ENCODE results near the gene KCTD4.

DNA sequence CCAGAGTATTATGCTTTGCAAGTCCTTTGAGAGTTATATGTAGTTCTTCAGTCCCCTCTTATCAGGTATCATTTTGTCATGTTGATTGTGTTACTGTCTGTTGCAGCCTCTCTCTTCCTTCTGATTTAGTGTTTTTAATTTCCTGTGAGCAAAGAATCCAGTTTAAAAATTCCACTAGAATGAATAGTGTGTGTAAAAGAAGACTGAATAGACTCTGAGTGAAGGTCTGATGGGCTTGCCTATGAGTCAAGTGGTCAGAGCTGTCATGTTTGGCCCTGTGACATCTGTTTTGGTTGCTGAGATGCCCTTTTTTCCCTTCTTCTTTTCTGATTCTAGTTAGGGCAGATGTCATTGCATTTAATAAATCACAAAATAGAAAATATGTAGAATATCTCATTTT, 23.3 kb upstream of the KCTD4 start:
- TF ChIP-seq, protein P1, sequence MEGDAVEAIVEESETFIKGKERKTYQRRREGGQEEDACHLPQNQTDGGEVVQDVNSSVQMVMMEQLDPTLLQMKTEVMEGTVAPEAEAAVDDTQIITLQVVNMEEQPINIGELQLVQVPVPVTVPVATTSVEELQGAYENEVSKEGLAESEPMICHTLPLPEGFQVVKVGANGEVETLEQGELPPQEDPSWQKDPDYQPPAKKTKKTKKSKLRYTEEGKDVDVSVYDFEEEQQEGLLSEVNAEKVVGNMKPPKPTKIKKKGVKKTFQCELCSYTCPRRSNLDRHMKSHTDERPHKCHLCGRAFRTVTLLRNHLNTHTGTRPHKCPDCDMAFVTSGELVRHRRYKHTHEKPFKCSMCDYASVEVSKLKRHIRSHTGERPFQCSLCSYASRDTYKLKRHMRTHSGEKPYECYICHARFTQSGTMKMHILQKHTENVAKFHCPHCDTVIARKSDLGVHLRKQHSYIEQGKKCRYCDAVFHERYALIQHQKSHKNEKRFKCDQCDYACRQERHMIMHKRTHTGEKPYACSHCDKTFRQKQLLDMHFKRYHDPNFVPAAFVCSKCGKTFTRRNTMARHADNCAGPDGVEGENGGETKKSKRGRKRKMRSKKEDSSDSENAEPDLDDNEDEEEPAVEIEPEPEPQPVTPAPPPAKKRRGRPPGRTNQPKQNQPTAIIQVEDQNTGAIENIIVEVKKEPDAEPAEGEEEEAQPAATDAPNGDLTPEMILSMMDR (conservative IDR thresholded peaks at IDR 0.05): no peak
- no peak for TF ChIP-seq EZH2 (IDR thresholded peaks at IDR 0.05; ENCODE audit: low read depth)

All from PC-9 (cell line).